Omental fat pad (tissue), 4 donors: Measurements from ENCODE around the gene TANK. TPM values are rescaled to one million over a fixed set of nuclear protein-coding genes. Genes with fewer than 3 reads are reported as not detected.
"Not testable (repeated sequence)": the region's sequence is repeated elsewhere in the genome, so short reads cannot be mapped to it uniquely, and the experiment has no call there.

Experiments used
- ATAC-seq: fragments of 150-250 bp; one replicate; pipeline ENCODE4 v1.9.1; 2016; ENCODE audit warnings: mild to moderate bottlenecking, moderate library complexity; ENCODE audit not compliant: low FRiP score
- DNase-seq: peaks from one replicate; pipeline ENCODE4 v3.0.0-alpha.2; 2019; ENCODE audit warnings: low spot score
- CTCF ChIP-seq, 3 donors: fragments of 450-650 bp; IDR thresholded peaks; one replicate each; pipeline ENCODE4 v1.5.1; 2016 to 2017; ENCODE audit warnings: antibody characterized with exemption in 3 of 3, mild to moderate bottlenecking in 3 of 3, moderate library complexity in 2 of 3
- total RNA-seq, 4 donors: library from RNA; depleted of rRNA; stranded (reverse); fragments of >200 nt; gene quantifications; one replicate each; pipeline ENCODE4 v1.1.0, GENCODE V29; 2016

The TANK gene
- total RNA-seq, 4 donors from 2014 or later = 102 to 143 (median 121) TPM

- no peak for DNase-seq
- no peak for TF ChIP-seq CTCF (IDR thresholded peaks at IDR 0.05)
- ATAC-seq = no peak
These were observed 78.0 kb downstream of the TANK start for GRCh38 chr2:161238265-161238559.

- DNase-seq (no peak), ATAC-seq (peak; percentile 80)
These were observed 78.5 kb downstream of the TANK start for GRCh38 chr2:161238560-161239325.

GRCh38 chr2:161239326-161240109 is 79.3 kb downstream of the TANK start:
- TF ChIP-seq CTCF (IDR thresholded peaks at IDR 0.05) = no peak
- DNase-seq = no peak

More at GRCh38 chr2:161238560-161239325, 78.5 kb downstream of the TANK start:
- TF ChIP-seq CTCF (IDR thresholded peaks at IDR 0.05) = no peak

GRCh38 chr2:161241894-161242293 is 81.7 kb downstream of the TANK start:
- DNase-seq (no peak), ATAC-seq (no peak)
- no peak for TF ChIP-seq CTCF (IDR thresholded peaks at IDR 0.05)

More at GRCh38 chr2:161239326-161240109, 79.3 kb downstream of the TANK start:
- no peak for ATAC-seq

GRCh38 chr2:161243312-161243711 is 83.1 kb downstream of the TANK start:
- no peak for TF ChIP-seq CTCF (IDR thresholded peaks at IDR 0.05)
- DNase-seq (no peak), ATAC-seq (no peak)

- ATAC-seq (no peak), DNase-seq (no peak)
- no peak for TF ChIP-seq CTCF (IDR thresholded peaks at IDR 0.05)
These were observed 83.7 kb downstream of the TANK start for GRCh38 chr2:161243905-161244304.

GRCh38 chr2:161244387-161245260 is 84.4 kb downstream of the TANK start:
- not testable (repeated sequence) for DNase-seq
- peak; percentile 27 for ATAC-seq
